Heart left ventricle (tissue), 13 donors: Measurements from ENCODE around the gene G6PC3.

Source experiments
- POLR2A ChIP-seq, 2 donors: fragments of 450-650 bp; IDR thresholded peaks; one replicate each; pipeline ENCODE4 v1.6.1; 2017; ENCODE audit warnings: antibody characterized with exemption in 2 of 2, mild to moderate bottlenecking in 2 of 2, moderate library complexity in 2 of 2
- TF ChIP-seq, protein P1 (sequence below), 12 donors: fragments of 200-600 bp; sonication (generic) in 4 of 12; IDR thresholded peaks; one replicate each; pipeline versions ENCODE4 v1.5.0 to v1.8.0; 2018 to 2022; ENCODE audit warnings: antibody characterized with exemption in 12 of 12, mild to moderate bottlenecking in 5 of 12
- donor health status: ischemic (EF 13 %, LVEDD 7.1; RV severe dilation, severe dysfunction).
- donor health status: DM: no; HTN: yes; CAD: no.
- donor health status: DM: no; HTN: no; CAD: no.
- donor health status: ischemic (EF 25% LVEDD 6.9; RV normal size, moderate dysfunction).
- donor health status: ischemic (EF 25% LVEDD 5.7; RV mildly dilated, moderate dysfunction).
- donor health status: ischemic (EF 35%, LVEDD 5.7; RV mildly dilated, moderate dysfunction).
- donor health status: nonischemic (EF 11% LVEDD 7.7; RV severe dilation, severe dysfunction).
- donor health status: DM: yes; HTN: yes; CAD: no.
- donor health status: PGD.
- donor health status: ischemic (EF 29% LVEDD 5.4; RV normal size, mild dysfunction).
- donor health status: nonischemic (EF 23%, LVEDD 6.1; RV moderate dilation, normal function).

DNA sequence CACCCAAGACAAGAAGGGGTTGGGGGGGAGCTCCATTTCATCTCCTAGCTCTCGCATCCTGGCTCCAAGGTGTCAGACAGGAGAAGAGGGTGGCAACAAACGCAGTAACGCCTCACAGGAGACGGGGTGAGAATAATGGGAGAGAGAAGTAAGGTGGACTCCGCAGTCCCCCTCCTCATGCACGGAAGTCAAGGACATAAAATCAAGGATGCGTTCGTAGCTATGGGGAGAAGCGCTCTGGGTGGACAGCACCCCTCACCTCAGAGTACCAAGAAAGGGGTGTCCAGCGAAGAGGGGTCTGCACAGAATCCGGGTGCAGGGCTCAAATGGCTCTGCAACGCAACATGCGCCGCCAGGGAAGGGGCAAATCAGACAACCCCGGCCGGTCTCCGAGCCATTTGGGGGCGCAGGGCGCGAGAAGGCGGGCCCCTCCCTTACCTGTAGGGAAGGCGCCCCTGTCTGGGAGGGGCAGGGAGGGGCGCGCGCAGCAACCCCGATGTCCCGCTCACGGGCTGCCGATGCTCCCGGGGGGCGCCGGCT lies 52.4 kb downstream of the G6PC3 start:
- TF ChIP-seq, protein P1, sequence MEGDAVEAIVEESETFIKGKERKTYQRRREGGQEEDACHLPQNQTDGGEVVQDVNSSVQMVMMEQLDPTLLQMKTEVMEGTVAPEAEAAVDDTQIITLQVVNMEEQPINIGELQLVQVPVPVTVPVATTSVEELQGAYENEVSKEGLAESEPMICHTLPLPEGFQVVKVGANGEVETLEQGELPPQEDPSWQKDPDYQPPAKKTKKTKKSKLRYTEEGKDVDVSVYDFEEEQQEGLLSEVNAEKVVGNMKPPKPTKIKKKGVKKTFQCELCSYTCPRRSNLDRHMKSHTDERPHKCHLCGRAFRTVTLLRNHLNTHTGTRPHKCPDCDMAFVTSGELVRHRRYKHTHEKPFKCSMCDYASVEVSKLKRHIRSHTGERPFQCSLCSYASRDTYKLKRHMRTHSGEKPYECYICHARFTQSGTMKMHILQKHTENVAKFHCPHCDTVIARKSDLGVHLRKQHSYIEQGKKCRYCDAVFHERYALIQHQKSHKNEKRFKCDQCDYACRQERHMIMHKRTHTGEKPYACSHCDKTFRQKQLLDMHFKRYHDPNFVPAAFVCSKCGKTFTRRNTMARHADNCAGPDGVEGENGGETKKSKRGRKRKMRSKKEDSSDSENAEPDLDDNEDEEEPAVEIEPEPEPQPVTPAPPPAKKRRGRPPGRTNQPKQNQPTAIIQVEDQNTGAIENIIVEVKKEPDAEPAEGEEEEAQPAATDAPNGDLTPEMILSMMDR (IDR thresholded peaks at IDR 0.05): no peak
- no peak for TF ChIP-seq POLR2A (IDR thresholded peaks at IDR 0.05)
